HFFc6 (cell line): ENCODE measurements around the gene SKI. TPM values are rescaled to one million over a fixed set of nuclear protein-coding genes. Genes with fewer than 3 reads are reported as not detected.
A peak's percentile ranks its signal among the peaks of the same experiment; 100 is the strongest.

Source experiments
- DNase-seq: peaks from one replicate; pipeline ENCODE4 v3.0.0-alpha.2; 2018
- H3K27ac Mint-ChIP-seq: 2 replicates; pipeline ENCODE4 v1.8.0; 2020; ENCODE audit warnings: mild to moderate bottlenecking, mixed read lengths
- H3K27me3 Mint-ChIP-seq: 2 replicates; pipeline ENCODE4 v1.8.0; 2021; ENCODE audit warnings: mild to moderate bottlenecking, moderate library complexity, mixed read lengths; ENCODE audit not compliant: insufficient read depth
- H3K36me3 Mint-ChIP-seq: 2 replicates; pipeline ENCODE4 v1.8.0; 2021; ENCODE audit warnings: low read depth, mixed read lengths
- H3K4me1 Mint-ChIP-seq: 2 replicates; pipeline ENCODE4 v1.8.0; 2020; ENCODE audit warnings: low read depth, mixed read lengths
- H3K4me3 Mint-ChIP-seq: 2 replicates; pipeline ENCODE4 v1.8.0; 2020; ENCODE audit warnings: mild to moderate bottlenecking, moderate library complexity, mixed read lengths
- H3K9me3 Mint-ChIP-seq: 2 replicates; pipeline ENCODE4 v1.8.0; 2020; ENCODE audit warnings: mild to moderate bottlenecking, mixed read lengths
- CTCF ChIP-seq: fragments of 200-600 bp; sonication (generic); IDR thresholded peaks from 2 replicates; pipeline ENCODE4 v1.5.0; 2021; ENCODE audit warnings: antibody characterized with exemption, mild to moderate bottlenecking
- total RNA-seq, 6 experiments: library from RNA; stranded (reverse); fragmentation: NEBNext Ultra II Directional; extraction: Animal tissue kit (Norgen Biotek cat#: 25700); gene quantifications; 2 replicates in 1 of 6; 3 replicates in 5 of 6; pipeline ENCODE4 v1.2.3, GENCODE V29; 2021

The SKI gene
- total RNA-seq, 6 experiments from 2014 or later: 63.7 to 76.6 (median 66.1) TPM

DNA sequence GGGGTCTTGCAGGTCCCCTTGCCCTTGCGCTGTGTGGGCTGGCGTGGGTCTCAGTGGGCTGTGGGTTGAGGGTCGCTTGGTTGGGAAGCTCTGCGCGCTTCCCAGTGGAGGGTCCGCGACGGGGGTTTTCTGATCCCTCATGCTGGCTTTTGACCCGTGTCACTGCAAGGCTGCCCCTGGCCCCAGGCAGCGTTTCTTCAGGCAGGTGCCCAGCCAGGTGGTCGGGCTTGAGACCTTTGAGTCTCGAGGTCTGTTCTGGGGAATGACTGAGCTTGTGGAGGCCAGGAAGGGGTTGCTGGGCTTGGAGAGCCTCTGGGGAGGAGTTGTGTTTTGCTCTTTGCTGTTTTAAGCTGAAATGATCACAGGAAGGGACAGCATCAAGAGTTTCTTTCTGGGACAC, 5.3 kb downstream of the SKI start:
- peaks cover 30% of the 10 kb centered on the region for H3K36me3 Mint-ChIP-seq
- H3K9me3 Mint-ChIP-seq: no peaks in the 10 kb centered on the region
- no peak for DNase-seq
- no peak for TF ChIP-seq CTCF
- peaks cover 4% of the 10 kb centered on the region for H3K27me3 Mint-ChIP-seq
- H3K4me3 Mint-ChIP-seq: peak overlapping the region; percentile 84
- peak overlapping the region; percentile 60 for H3K27ac Mint-ChIP-seq
- H3K4me1 Mint-ChIP-seq: peaks cover 65% of the 10 kb centered on the region

DNA sequence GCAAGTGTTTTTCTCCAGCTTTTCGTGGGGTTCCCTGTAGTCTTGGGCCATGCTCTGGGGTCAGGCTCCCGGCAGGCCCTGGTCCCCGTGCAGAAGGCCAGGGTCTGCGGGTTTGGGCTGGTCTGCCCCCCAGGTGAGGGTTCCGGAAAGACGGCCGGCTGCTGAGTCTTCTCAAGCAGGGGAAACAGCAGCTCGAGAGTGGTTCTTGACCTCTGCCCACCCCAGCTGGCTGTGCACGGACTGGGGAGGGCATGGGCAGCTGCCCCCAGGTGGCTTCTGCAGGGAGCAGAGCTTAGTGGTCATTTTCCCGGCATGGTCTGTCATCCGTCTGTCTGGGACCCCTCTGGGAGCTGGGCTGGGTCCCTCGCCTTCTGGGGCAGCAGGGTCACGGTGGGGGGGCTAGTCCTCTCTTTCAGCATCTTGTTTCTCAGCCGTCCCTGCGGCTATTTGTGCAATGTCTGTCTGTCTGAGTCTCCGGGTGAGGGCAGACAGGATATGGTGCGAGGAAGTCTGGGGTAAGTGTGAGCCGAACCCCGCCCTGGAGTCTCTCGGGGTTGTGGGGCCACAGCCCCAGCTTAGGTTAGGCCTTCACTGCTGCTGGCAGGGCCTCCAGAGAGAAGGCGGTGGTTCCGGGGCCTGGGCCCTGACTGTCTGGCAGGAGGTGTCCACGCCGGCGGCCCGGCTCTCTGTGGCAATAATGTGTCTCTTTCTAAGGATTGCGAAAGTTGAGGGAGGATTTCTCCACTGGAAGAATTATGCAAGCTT, 6.1 kb downstream of the SKI start:
- DNase-seq: peak; percentile 88
- TF ChIP-seq CTCF: no peak
- Mint-ChIP-seq H3K4me1 (peaks cover 65% of the 10 kb centered on the region), H3K9me3 (no peaks in the 10 kb centered on the region), H3K36me3 (peaks cover 27% of the 10 kb centered on the region), H3K4me3 (peak overlapping the region; percentile 84), H3K27ac (peak overlapping the region; percentile 87), H3K27me3 (0 out of 2 replicates have a peak, but pooled peaks cover 1% of the 10 kb centered on the region)

DNA sequence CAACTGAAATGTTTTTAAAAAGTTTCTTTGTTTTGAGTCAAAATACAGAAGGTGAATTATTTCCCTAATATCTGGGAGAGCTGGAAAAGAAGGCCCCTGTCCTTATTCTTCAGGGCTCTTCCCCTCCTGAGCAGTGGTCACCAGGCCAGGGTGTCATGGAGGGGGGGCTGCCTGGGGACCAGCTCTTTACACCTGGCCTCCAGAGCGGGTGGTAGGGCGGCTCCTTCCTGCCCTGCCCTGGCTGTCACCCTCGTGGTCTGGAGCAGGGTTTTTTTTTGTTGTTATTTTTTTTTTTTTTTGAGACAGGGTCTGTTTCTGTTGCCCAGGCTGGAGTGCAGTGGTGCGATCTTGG, 6.6 kb downstream of the SKI start:
- Mint-ChIP-seq H3K4me1 (peaks cover 66% of the 10 kb centered on the region), H3K27ac (peak overlapping the region; percentile 87), H3K27me3 (no peaks in the 10 kb centered on the region), H3K4me3 (peak overlapping the region; percentile 84), H3K36me3 (peaks cover 21% of the 10 kb centered on the region), H3K9me3 (no peaks in the 10 kb centered on the region)
- DNase-seq: no peak
- no peak for TF ChIP-seq CTCF

GRCh38 chr1:2235300-2235998, 7.3 kb downstream of the SKI start:
- no peak for DNase-seq
- TF ChIP-seq CTCF: no peak
- Mint-ChIP-seq H3K4me1 (peaks cover 71% of the 10 kb centered on the region), H3K36me3 (peaks cover 20% of the 10 kb centered on the region), H3K27me3 (no peaks in the 10 kb centered on the region), H3K4me3 (peak overlapping the region; percentile 37; the same call in 1 of the 2 replicates), H3K27ac (peak overlapping the region; percentile 18), H3K9me3 (no peaks in the 10 kb centered on the region)

DNA sequence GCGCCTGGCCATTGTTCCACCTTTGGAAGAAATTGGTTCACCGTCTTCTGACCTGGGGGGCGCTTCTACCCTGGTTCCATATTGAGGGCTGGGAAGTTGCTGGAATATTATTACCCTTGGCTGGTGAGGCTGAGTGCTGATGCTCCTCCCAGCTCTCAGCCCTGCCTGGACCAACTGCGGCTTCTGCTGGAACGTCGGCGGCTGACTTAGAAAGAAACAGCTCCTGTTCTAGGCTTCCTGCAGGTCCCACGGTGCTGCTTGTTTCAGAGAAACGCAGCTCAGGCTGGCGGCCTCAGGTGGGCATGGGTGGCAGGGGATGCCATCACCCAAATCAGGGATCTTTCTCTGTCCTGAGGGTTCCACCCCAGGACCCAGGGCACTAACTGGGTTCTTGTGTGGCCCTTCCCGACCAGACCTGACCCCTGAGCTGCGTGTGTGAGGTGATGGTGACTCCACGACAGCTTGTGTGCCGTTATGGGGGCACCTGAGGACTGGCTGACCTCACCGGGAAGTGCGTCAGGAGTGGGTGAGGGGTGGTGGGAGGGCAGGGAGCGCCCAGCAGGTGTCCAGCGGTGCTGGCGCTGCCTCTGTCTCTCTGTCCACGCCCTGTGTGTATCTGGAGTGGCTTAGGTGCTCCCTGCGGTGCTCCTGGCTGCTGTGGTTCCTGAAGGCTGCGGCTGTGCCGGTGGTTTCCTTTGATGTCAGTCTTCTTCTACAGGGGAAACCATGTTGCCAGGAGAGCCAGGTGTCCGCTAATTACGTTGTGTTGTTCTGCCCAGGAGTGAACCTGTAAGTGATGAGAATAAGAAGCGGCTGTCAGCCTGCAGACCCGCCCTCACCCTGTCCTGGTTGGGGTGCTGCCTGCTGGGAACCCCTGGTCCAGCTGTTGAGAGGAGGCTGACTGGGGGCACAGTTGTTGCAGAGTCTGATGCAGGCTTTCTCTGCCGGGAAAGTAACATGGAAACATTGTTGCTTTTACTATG, 8.9 kb downstream of the SKI start:
- H3K36me3 Mint-ChIP-seq: peaks cover 9% of the 10 kb centered on the region; the same call in 1 of the 2 replicates
- no peak overlapping the region for H3K4me3 Mint-ChIP-seq
- no peak for DNase-seq
- peaks cover 61% of the 10 kb centered on the region for H3K4me1 Mint-ChIP-seq
- H3K27ac Mint-ChIP-seq: peak overlapping the region; percentile 38; the same call in 1 of the 2 replicates
- H3K9me3 Mint-ChIP-seq: no peaks in the 10 kb centered on the region
- peaks cover 4% of the 10 kb centered on the region; the same call in 1 of the 2 replicates for H3K27me3 Mint-ChIP-seq
- TF ChIP-seq CTCF: no peak
